Effector CD8-positive, alpha-beta T cell (primary cell): Measurements from ENCODE around the gene NUDC.
"Not testable (repeated sequence)": the region's sequence is repeated elsewhere in the genome, so short reads cannot be mapped to it uniquely, and the experiment has no call there.

Experiments
- DNase-seq: peaks from one replicate; lab custom pipeline; 2025; lab: John Stamatoyannopoulos, UW

Gene NUDC

GRCh38 chr1:26989403-26990109 lies 68.0 kb downstream of the NUDC start:
- DNase-seq, result not testable (repeated sequence)

GRCh38 chr1:26991310-26992116 lies 70.0 kb downstream of the NUDC start:
- DNase-seq, result no peak

GRCh38 chr1:26993237-26994019 lies 71.9 kb downstream of the NUDC start, which contains the start of gene TRNP1:
Gene TRNP1 (plus strand): TSS chr1:26993692. CDS start chr1:26993787, 95 bp downstream.
- DNase-seq, result peak; percentile 64

- DNase-seq, result no peak
These were observed 72.7 kb downstream of the NUDC start for GRCh38 chr1:26994020-26994786.

- DNase-seq, result no peak
These were observed 73.4 kb downstream of the NUDC start for GRCh38 chr1:26994787-26995517.

- DNase-seq, result no peak
These were observed 74.5 kb downstream of the NUDC start for GRCh38 chr1:26996024-26996423.
